OCI-LY7 (cell line): ENCODE measurements around the gene NPR1. TPM values are rescaled to one million over a fixed set of nuclear protein-coding genes. Genes with fewer than 3 reads are reported as not detected.

Experiments
- BruUV-seq: library from RNA; stranded (reverse); fragments of 400-500 nt; replicated peaks from 2 replicates; lab custom pipeline; 2021; lab: Mats Ljungman, UMichigan
- CTCF ChIA-PET: fragments of 300-600 bp; sonication (Branson Sonifier 250); formaldehyde crosslinking; loops from one replicate; lab custom pipeline; 2022; ENCODE audit warnings: antibody characterized with exemption; ENCODE audit not compliant: unreplicated experiment; lab: Charles Lee
- POLR2A ChIA-PET: fragments of 300-600 bp; sonication (Branson Sonifier 250); formaldehyde crosslinking; loops from one replicate; lab custom pipeline; 2022; ENCODE audit warnings: antibody characterized with exemption; lab: Charles Lee
- DNase-seq: peaks from one replicate; pipeline ENCODE4 v3.0.0-alpha.2; 2015; ENCODE audit warnings: low spot score
- H2AFZ ChIP-seq: fragments of 200-600 bp; sonication (generic), shearing (Covaris generic); 2 replicates; pipeline ENCODE4 v1.6.1; 2014; ENCODE audit warnings: mild to moderate bottlenecking, antibody characterized with exemption, low read length, moderate library complexity
- H3K27ac ChIP-seq: fragments of 200-600 bp; sonication (generic); 2 replicates; pipeline ENCODE4 v1.5.1; 2014; ENCODE audit warnings: mixed run types, low read depth, mild to moderate bottlenecking, moderate library complexity, low read length, inconsistent platforms; ENCODE audit not compliant: poor library complexity, severe bottlenecking
- H3K36me3 ChIP-seq: fragments of 200-600 bp; sonication (generic); 2 replicates; pipeline ENCODE4 v1.6.1; 2014; ENCODE audit warnings: mild to moderate bottlenecking, antibody characterized with exemption, low read length, moderate library complexity, mixed read lengths; ENCODE audit not compliant: insufficient read depth
- H3K4me1 ChIP-seq: fragments of 200-600 bp; sonication (generic); 2 replicates; pipeline ENCODE4 v1.5.1; 2014; ENCODE audit warnings: mild to moderate bottlenecking, low read length; ENCODE audit not compliant: insufficient read depth, poor library complexity, severe bottlenecking
- H3K4me2 ChIP-seq: fragments of 200-600 bp; sonication (generic); 2 replicates; pipeline ENCODE4 v1.6.1; 2014; ENCODE audit warnings: mild to moderate bottlenecking, low read length
- H3K4me3 ChIP-seq: fragments of 200-600 bp; sonication (generic); 2 replicates; pipeline ENCODE4 v1.5.1; 2014; ENCODE audit warnings: mild to moderate bottlenecking, low read depth, low read length; ENCODE audit not compliant: poor library complexity, severe bottlenecking
- H3K79me2 ChIP-seq: fragments of 200-600 bp; sonication (generic); 2 replicates; pipeline ENCODE4 v1.6.1; 2016; ENCODE audit warnings: low read depth, mild to moderate bottlenecking, low read length, moderate library complexity, mixed read lengths; ENCODE audit not compliant: insufficient read depth
- H3K9me2 ChIP-seq: fragments of 200-600 bp; sonication (generic); 2 replicates; pipeline ENCODE4 v1.6.1; 2016; ENCODE audit warnings: mild to moderate bottlenecking, low read length, mixed read lengths; ENCODE audit not compliant: insufficient read depth
- H3K9me3 ChIP-seq: fragments of 200-600 bp; sonication (generic); 2 replicates; pipeline ENCODE4 v1.6.1; 2014; ENCODE audit warnings: mild to moderate bottlenecking, mixed run types, low read length, mixed read lengths
- H4K20me1 ChIP-seq: fragments of 200-600 bp; sonication (generic); 2 replicates; pipeline ENCODE4 v1.6.1; 2014; ENCODE audit warnings: mild to moderate bottlenecking, antibody characterized with exemption, low read length, moderate library complexity, mixed read lengths; ENCODE audit not compliant: insufficient read depth
- CTCF ChIP-seq: fragments of 200-600 bp; sonication (generic); conservative IDR thresholded peaks from 2 replicates; pipeline ENCODE4 v1.5.1; 2014; ENCODE audit warnings: mild to moderate bottlenecking, antibody characterized with exemption, low read length, moderate library complexity, mixed read lengths
- EZH2phosphoT487 ChIP-seq: fragments of 200-600 bp; sonication (generic); IDR thresholded peaks from 2 replicates; pipeline ENCODE4 v1.6.1; 2018; ENCODE audit warnings: low read depth, borderline replicate concordance, mild to moderate bottlenecking, mixed run types, antibody characterized with exemption, low read length, moderate library complexity, mixed read lengths
- intact Hi-C: fragments of 100-400 bp; cut with micrococcal nuclease; formaldehyde crosslinking; loops from one replicate; pipeline ENCODE4 v1.10.0; 2022; ENCODE audit not compliant: unreplicated experiment
- total RNA-seq, 2 experiments: library from RNA; depleted of rRNA in 1 of 2; stranded (reverse); fragments of >200 nt in 1 of 2; shearing (Covaris generic) in 1 of 2; gene quantifications; 2 replicates each; pipeline ENCODE4 v1.2.3, GENCODE V29; 2014 to 2022

NPR1 gene
- total RNA-seq, 2 experiments from 2014 or later, result not detected

GRCh38 chr1:153649137-153649862 is 29.2 kb upstream of the NPR1 start:
- H3K9me3 ChIP-seq, result no peaks in the 10 kb centered on the region
- H2AFZ ChIP-seq, result no peak overlapping the region
- intact Hi-C loops, result no loop called here
- POLR2A ChIA-PET, result interaction anchor here (0.8 to 1.2 kb wide), 2 partner anchors 11 to 15 kb away, joined by 3 read pairs; partner anchors contain the start of gene CHTOP
- no TSS peak for BruUV-seq
- H3K9me2 ChIP-seq, result no peaks in the 10 kb centered on the region
- no peak overlapping the region for H3K4me2 ChIP-seq
- no peak for TF ChIP-seq CTCF
- peaks cover 33% of the 10 kb centered on the region for H3K36me3 ChIP-seq
- no peak for DNase-seq
- no peaks in the 10 kb centered on the region for H4K20me1 ChIP-seq
- no peaks in the 10 kb centered on the region for H3K4me1 ChIP-seq
- H3K4me3 ChIP-seq, result no peak overlapping the region
- CTCF ChIA-PET, result no interaction called here
- H3K27ac ChIP-seq, result no peak overlapping the region
- no peaks in the 10 kb centered on the region for H3K79me2 ChIP-seq

- no peak overlapping the region for H3K27ac ChIP-seq
- BruUV-seq, result no TSS peak
- H3K4me3 ChIP-seq, result no peak overlapping the region
These were observed 28.6 kb upstream of the NPR1 start for GRCh38 chr1:153649863-153650235.

More at GRCh38 chr1:153649863-153650235, 28.6 kb upstream of the NPR1 start:
- H4K20me1 ChIP-seq, result no peaks in the 10 kb centered on the region
- CTCF ChIA-PET, result no interaction called here
- H3K9me2 ChIP-seq, result no peaks in the 10 kb centered on the region
- DNase-seq, result no peak
- POLR2A ChIA-PET, result interaction anchor here (0.8 to 1.2 kb wide), 2 partner anchors 10 to 16 kb away, joined by 3 read pairs; partner anchors contain the start of gene CHTOP
- H3K4me2 ChIP-seq, result no peak overlapping the region
- no peaks in the 10 kb centered on the region for H3K79me2 ChIP-seq
- intact Hi-C loops, result no loop called here
- no peaks in the 10 kb centered on the region for H3K9me3 ChIP-seq
- TF ChIP-seq CTCF (no peak), EZH2phosphoT487 (no peak)
- H3K36me3 ChIP-seq, result peaks cover 27% of the 10 kb centered on the region
- no peaks in the 10 kb centered on the region for H3K4me1 ChIP-seq
- H2AFZ ChIP-seq, result no peak overlapping the region
